ENCODE data around the gene HTR6.

Gene HTR6

DNA sequence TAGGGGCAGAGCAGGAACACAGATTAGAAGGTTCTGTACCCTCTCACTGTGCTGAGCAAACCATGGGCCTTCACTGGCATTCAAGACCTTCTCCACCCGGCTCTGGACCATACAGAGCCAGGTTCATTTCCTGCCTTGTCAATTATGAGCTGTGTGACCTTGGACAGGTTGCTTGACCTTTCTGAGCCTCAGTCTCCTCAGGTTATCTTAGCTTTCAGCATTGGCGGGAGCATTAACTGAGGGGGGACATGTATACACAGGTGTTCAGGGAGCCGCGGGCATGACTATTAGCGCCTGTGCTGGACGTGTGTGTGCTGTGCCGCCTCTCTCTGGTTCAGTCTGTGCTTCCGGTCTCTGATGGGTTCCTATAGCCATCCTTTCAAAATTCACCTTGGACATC, 32.1 kb downstream of the HTR6 start:
- H3K27ac ChIP-seq (ENCODE audit: insufficient read depth, low read length, poor library complexity, severe bottlenecking) = no peak overlapping the region
- no peaks in the 10 kb centered on the region for H3K9me3 ChIP-seq (ENCODE audit: control insufficient read depth, low read length)
- H3K4me3 ChIP-seq (ENCODE audit: insufficient read depth, low read depth, low read length, poor library complexity, severe bottlenecking) = no peak overlapping the region
- no peak for DNase-seq
- H3K27me3 ChIP-seq (replicated peaks; ENCODE audit: control insufficient read depth, insufficient read depth, low read length, poor library complexity, severe bottlenecking) = no peaks in the 10 kb centered on the region
- H3K36me3 ChIP-seq (ENCODE audit: control insufficient read depth, insufficient read depth, low read length) = peaks cover 21% of the 10 kb centered on the region
- H3K4me1 ChIP-seq (ENCODE audit: control insufficient read depth, insufficient read depth, low read length, poor library complexity, severe bottlenecking) = no peaks in the 10 kb centered on the region

DNA sequence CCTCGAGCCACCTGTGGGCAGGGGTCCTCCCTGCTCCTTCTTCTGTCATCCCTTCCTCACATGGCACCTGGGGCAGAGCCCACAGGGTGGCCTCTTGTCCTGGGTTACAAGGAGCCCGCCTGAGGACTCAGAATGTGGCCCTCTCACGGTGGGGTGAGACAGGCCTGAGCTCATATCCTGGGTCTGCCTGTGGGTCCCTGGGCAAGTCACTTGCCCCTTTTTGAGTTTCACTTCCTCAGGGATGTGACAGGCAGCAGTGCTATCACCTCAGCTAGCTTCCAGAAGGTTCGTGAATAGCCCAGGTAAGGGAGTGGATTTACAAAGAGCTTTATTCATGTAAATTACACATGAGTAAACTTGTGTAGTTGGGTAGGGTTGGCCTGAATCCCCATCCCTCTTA, 33.5 kb downstream of the HTR6 start:
- no peak overlapping the region for H3K27ac ChIP-seq (ENCODE audit: insufficient read depth, low read length, poor library complexity, severe bottlenecking)
- no peaks in the 10 kb centered on the region for H3K27me3 ChIP-seq (replicated peaks; ENCODE audit: control insufficient read depth, insufficient read depth, low read length, poor library complexity, severe bottlenecking)
- no peaks in the 10 kb centered on the region for H3K4me1 ChIP-seq (ENCODE audit: control insufficient read depth, insufficient read depth, low read length, poor library complexity, severe bottlenecking)
- H3K36me3 ChIP-seq (ENCODE audit: control insufficient read depth, insufficient read depth, low read length) = peaks cover 21% of the 10 kb centered on the region
- no peaks in the 10 kb centered on the region for H3K9me3 ChIP-seq (ENCODE audit: control insufficient read depth, low read length)
- DNase-seq = no peak
- H3K4me3 ChIP-seq (ENCODE audit: insufficient read depth, low read depth, low read length, poor library complexity, severe bottlenecking) = no peak overlapping the region

DNA sequence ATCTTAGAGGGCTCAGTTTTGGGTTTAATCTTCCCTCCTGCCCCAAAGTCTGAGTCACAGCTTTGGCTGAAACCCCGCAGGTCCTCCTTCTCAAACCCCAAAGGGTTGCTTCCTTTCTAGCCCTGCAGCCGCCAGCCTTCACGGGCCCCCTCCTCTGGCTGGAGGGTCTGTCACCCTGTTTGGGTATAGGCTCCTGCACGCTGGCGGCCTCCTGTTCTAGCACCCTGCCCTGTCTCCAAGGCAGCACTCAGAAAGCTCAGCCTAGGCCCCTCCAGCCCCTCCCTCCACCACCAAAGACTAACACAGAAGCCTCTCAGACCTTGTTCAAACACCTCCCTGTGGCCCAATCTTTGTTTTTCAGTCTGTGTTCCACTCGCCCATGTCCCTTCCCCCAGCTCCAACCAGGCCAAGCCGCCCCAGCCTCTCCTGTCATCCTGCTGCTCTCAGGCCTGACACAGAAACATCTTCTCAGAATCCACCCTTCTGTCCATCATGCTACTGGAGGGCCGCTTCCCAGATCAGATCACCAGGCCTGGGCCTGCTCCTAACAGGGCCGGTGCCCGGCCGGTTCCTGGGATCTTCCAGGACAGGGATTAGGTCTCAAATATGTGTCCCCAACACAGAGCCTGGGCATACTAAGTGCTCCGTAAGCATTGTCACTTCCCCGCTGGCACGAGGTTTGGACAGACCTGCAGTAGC, 35.6 kb downstream of the HTR6 start:
- DNase-seq = no peak
- no peak overlapping the region for H3K27ac ChIP-seq (ENCODE audit: insufficient read depth, low read length, poor library complexity, severe bottlenecking)
- H3K27me3 ChIP-seq (replicated peaks; ENCODE audit: control insufficient read depth, insufficient read depth, low read length, poor library complexity, severe bottlenecking) = no peaks in the 10 kb centered on the region
- H3K4me1 ChIP-seq (ENCODE audit: control insufficient read depth, insufficient read depth, low read length, poor library complexity, severe bottlenecking) = peaks cover 6% of the 10 kb centered on the region
- H3K36me3 ChIP-seq (ENCODE audit: control insufficient read depth, insufficient read depth, low read length) = peaks cover 9% of the 10 kb centered on the region
- H3K9me3 ChIP-seq (ENCODE audit: control insufficient read depth, low read length) = no peaks in the 10 kb centered on the region
- H3K4me3 ChIP-seq (ENCODE audit: insufficient read depth, low read depth, low read length, poor library complexity, severe bottlenecking) = no peak overlapping the region

DNA sequence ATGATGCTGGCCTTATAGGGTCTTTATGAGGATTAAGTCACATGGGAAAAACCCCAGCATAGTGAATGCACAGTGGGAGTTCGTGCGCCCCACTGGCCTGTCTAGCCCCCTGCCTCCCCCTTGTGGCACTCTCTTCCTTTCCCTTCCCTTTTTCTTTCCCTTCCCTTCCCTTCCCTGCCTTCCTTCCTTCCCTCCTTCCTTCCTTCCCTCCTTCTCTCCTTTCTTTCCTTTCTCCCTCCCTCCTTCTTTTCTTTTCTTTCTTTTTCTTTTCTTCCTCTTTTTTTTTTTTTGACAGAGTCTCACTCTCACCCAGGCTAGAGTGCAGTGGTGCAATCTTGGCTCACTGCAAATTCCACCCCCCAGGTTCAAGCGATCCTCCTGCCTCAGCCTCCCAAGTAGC, 38.6 kb downstream of the HTR6 start:
- H3K4me1 ChIP-seq (ENCODE audit: control insufficient read depth, insufficient read depth, low read length, poor library complexity, severe bottlenecking) = peaks cover 6% of the 10 kb centered on the region
- DNase-seq = no peak
- no peak overlapping the region for H3K4me3 ChIP-seq (ENCODE audit: insufficient read depth, low read depth, low read length, poor library complexity, severe bottlenecking)
- no peaks in the 10 kb centered on the region for H3K27me3 ChIP-seq (replicated peaks; ENCODE audit: control insufficient read depth, insufficient read depth, low read length, poor library complexity, severe bottlenecking)
- peaks cover 9% of the 10 kb centered on the region for H3K36me3 ChIP-seq (ENCODE audit: control insufficient read depth, insufficient read depth, low read length)
- H3K27ac ChIP-seq (ENCODE audit: insufficient read depth, low read length, poor library complexity, severe bottlenecking) = no peak overlapping the region
- H3K9me3 ChIP-seq (ENCODE audit: control insufficient read depth, low read length) = no peaks in the 10 kb centered on the region

DNA sequence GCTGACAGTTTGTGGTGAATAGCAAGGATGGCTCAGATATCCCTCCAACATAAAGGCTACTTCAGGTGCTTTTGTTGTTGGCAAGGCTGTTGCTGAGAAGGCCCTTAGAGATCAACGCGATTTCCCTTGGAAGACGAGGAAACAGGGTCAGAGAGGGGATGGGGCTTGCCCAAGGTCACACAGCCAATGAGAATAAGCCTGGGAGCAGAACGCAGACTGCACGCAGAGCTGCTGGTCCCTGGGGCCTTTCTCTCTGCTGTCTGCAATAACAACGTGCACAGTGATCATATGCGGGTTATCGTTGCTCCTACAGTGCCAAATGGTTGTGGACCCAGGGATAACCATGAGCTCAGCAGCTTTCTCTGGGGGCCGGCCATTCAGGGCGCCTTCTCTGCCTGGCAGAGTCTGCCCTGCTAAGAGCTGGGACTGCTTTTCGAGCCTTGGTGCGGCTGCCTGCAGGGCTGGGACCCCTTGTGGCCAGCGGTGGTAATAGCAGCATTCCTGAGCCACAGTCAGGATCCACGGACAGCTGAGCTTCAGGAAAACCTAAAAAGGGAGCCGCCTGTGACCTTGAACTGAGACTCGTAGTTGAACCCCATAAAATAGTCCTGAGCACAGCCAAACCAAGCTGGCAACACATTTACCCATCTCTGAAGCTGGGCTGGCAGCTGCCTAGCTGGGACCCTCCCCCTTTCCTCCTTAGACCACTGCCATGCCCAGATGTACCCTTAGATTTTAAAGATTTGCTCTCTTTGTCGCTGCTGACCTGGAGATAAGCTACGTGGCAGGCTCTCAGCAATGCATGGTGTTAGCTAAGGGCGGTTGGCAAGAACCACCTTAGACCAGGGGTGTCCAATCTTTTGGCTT, 39.8 kb downstream of the HTR6 start:
- DNase-seq = peak; percentile 20 to 40 (median 30)
- peaks cover 9% of the 10 kb centered on the region for H3K36me3 ChIP-seq (ENCODE audit: control insufficient read depth, insufficient read depth, low read length)

DNA sequence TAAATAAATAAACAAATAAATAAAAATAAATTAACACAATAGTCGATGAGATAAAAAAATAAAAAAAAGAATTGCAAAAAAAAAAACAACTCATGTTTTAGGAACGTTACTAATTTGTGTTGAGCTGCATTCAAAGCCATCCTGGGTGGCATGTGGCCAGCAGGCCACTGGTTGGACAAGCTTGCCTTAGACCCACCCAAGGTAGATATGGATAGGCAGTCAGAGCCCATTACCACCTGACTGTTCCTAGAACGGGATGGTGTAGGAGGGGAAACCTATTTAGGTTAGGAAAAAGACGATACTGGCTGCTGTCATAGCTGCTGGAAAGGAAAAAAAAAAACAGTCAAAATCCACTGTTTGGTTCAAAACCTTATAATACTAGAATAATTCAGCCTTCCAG, 40.8 kb downstream of the HTR6 start:
- H3K27ac ChIP-seq (ENCODE audit: insufficient read depth, low read length, poor library complexity, severe bottlenecking) = no peak overlapping the region
- no peaks in the 10 kb centered on the region for H3K9me3 ChIP-seq (ENCODE audit: control insufficient read depth, low read length)

More for the DNA sequence above, 39.8 kb downstream of the HTR6 start:
- Histone ChIP-seq H3K9me3 (ENCODE audit: control insufficient read depth, low read length) (no peaks in the 10 kb centered on the region), H3K4me3 (ENCODE audit: insufficient read depth, low read depth, low read length, poor library complexity, severe bottlenecking) (no peak overlapping the region), H3K27ac (ENCODE audit: insufficient read depth, low read length, poor library complexity, severe bottlenecking) (no peak overlapping the region), H3K4me1 (ENCODE audit: control insufficient read depth, insufficient read depth, low read length, poor library complexity, severe bottlenecking) (peaks cover 6% of the 10 kb centered on the region), H3K27me3 (replicated peaks; ENCODE audit: control insufficient read depth, insufficient read depth, low read length, poor library complexity, severe bottlenecking) (no peaks in the 10 kb centered on the region)

DNA sequence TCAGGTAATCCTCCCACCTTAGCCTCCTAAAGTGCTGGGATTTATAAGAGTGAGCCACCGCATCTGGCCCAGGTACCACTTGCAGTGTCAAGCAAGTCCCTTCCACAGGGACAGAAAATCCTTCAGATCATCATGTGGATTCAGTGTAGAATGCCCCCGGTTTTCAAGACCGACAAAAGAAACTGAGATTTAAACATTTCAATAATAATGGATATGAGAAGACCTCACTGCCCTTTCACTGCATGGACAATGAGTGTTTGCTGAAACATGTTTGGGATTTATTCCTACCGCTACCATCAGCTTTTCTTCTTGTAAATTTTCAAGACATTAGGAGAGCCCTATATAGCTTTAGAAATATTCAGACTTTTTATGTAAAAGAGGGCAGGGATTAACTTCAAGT, 41.5 kb downstream of the HTR6 start:
- H3K27me3 ChIP-seq (replicated peaks; ENCODE audit: control insufficient read depth, insufficient read depth, low read length, poor library complexity, severe bottlenecking) = no peaks in the 10 kb centered on the region
- H3K4me1 ChIP-seq (ENCODE audit: control insufficient read depth, insufficient read depth, low read length, poor library complexity, severe bottlenecking) = peaks cover 6% of the 10 kb centered on the region
- H3K9me3 ChIP-seq (ENCODE audit: control insufficient read depth, low read length) = no peaks in the 10 kb centered on the region
- H3K36me3 ChIP-seq (ENCODE audit: control insufficient read depth, insufficient read depth, low read length) = no peaks in the 10 kb centered on the region
- H3K4me3 ChIP-seq (ENCODE audit: insufficient read depth, low read depth, low read length, poor library complexity, severe bottlenecking) = no peak overlapping the region
- DNase-seq = no peak
- H3K27ac ChIP-seq (ENCODE audit: insufficient read depth, low read length, poor library complexity, severe bottlenecking) = no peak overlapping the region

More for the DNA sequence above, 40.8 kb downstream of the HTR6 start:
- peaks cover 6% of the 10 kb centered on the region for H3K4me1 ChIP-seq (ENCODE audit: control insufficient read depth, insufficient read depth, low read length, poor library complexity, severe bottlenecking)
- H3K36me3 ChIP-seq (ENCODE audit: control insufficient read depth, insufficient read depth, low read length) = peaks cover 4% of the 10 kb centered on the region
- no peak overlapping the region for H3K4me3 ChIP-seq (ENCODE audit: insufficient read depth, low read depth, low read length, poor library complexity, severe bottlenecking)
- H3K27me3 ChIP-seq (replicated peaks; ENCODE audit: control insufficient read depth, insufficient read depth, low read length, poor library complexity, severe bottlenecking) = no peaks in the 10 kb centered on the region
- no peak for DNase-seq

DNA sequence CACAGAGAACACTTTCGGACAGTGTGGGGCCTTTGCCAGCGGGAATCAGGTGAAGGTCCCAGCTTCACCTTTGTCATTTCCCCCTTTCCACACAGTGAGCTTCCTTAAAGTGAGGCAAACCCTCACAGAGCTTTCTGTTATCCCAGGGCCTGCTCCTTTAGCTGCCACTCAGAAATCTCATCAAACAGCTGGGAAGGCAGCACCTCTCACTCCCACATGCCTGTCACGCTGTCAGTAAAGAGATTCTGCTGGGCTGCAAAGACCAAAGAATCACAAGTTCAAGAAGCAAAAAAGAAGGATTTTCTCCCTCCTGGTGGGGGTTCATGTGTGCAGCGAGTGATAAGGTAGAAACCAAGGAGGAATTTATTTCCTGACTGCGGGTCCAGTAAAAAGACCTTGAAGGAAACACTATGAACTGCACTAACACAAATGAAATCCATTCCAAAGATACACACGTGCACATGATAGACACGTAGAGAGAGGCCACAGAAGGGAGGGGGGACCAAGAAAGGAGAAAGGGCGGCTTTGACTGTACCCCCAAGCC, 44.0 kb downstream of the HTR6 start:
- Histone ChIP-seq H3K4me1 (ENCODE audit: control insufficient read depth, insufficient read depth, low read length, poor library complexity, severe bottlenecking) (peaks cover 6% of the 10 kb centered on the region), H3K4me3 (ENCODE audit: insufficient read depth, low read depth, low read length, poor library complexity, severe bottlenecking) (no peak overlapping the region), H3K27ac (ENCODE audit: insufficient read depth, low read length, poor library complexity, severe bottlenecking) (no peak overlapping the region), H3K36me3 (ENCODE audit: control insufficient read depth, insufficient read depth, low read length) (no peaks in the 10 kb centered on the region), H3K27me3 (replicated peaks; ENCODE audit: control insufficient read depth, insufficient read depth, low read length, poor library complexity, severe bottlenecking) (no peaks in the 10 kb centered on the region), H3K9me3 (ENCODE audit: control insufficient read depth, low read length) (no peaks in the 10 kb centered on the region)
- no peak for DNase-seq

DNA sequence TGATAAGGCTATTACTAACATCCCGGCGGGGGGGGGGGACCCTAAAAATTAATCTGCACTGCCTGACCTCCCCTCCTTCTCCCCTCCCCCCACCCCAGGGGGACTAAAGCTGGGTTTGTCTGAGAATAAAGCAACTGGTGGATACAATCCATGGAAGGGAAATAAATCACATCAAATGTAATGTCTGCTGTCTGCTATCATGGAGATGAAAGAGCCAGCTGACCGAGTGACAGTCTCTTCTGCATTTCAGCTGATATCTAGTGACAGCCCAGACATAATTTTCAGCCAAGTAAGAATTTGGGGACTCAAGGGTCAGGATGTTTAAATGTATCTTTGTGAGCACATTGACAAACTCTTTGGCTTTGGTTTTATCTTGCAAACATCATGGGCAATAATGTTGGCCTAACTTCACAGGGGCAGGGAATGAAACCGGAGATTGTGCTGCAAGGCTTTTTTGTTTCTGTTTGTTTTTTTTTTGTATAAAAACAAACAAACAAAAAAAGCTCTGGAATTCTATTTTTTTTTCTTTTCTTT, 44.7 kb downstream of the HTR6 start:
- Histone ChIP-seq H3K27me3 (replicated peaks; ENCODE audit: control insufficient read depth, insufficient read depth, low read length, poor library complexity, severe bottlenecking) (no peaks in the 10 kb centered on the region), H3K4me3 (ENCODE audit: insufficient read depth, low read depth, low read length, poor library complexity, severe bottlenecking) (no peak overlapping the region), H3K27ac (ENCODE audit: insufficient read depth, low read length, poor library complexity, severe bottlenecking) (no peak overlapping the region), H3K36me3 (ENCODE audit: control insufficient read depth, insufficient read depth, low read length) (no peaks in the 10 kb centered on the region), H3K9me3 (ENCODE audit: control insufficient read depth, low read length) (no peaks in the 10 kb centered on the region), H3K4me1 (ENCODE audit: control insufficient read depth, insufficient read depth, low read length, poor library complexity, severe bottlenecking) (peaks cover 3% of the 10 kb centered on the region)
- no peak for DNase-seq
